HG03103 (cell line): Measurements from ENCODE around the gene P2RY8.
"Not testable (repeated sequence)": the region's sequence is repeated elsewhere in the genome, so short reads cannot be mapped to it uniquely, and the experiment has no call there.

Experiments
- ATAC-seq: cut with Tn5 transposase; IDR thresholded peaks from one replicate; pipeline ENCODE4 v1.9.1; 2021; ENCODE audit warnings: low read depth; ENCODE audit not compliant: unreplicated experiment

P2RY8 gene

GRCh38 chrX:1522905-1523304 lies 14.1 kb downstream of the P2RY8 start:
- ATAC-seq: not testable (repeated sequence)

GRCh38 chrX:1521459-1521956 lies 15.5 kb downstream of the P2RY8 start:
- peak; percentile 84 for ATAC-seq

GRCh38 chrX:1520350-1520749 lies 16.6 kb downstream of the P2RY8 start:
- ATAC-seq: no peak

- no peak for ATAC-seq
Measured at GRCh38 chrX:1519022-1519497, 17.9 kb downstream of the P2RY8 start.

GRCh38 chrX:1518512-1518911 lies 18.5 kb downstream of the P2RY8 start:
- ATAC-seq: no peak

GRCh38 chrX:1516596-1517104 lies 20.3 kb downstream of the P2RY8 start:
- ATAC-seq: no peak

GRCh38 chrX:1511829-1512228 lies 25.2 kb downstream of the P2RY8 start:
- ATAC-seq: no peak

GRCh38 chrX:1511150-1511549 lies 25.8 kb downstream of the P2RY8 start:
- ATAC-seq: no peak

- ATAC-seq: no peak
Measured at GRCh38 chrX:1507511-1508463, 29.2 kb downstream of the P2RY8 start.

GRCh38 chrX:1506916-1507315 lies 30.1 kb downstream of the P2RY8 start:
- ATAC-seq: no peak

GRCh38 chrX:1502853-1503252 lies 34.1 kb downstream of the P2RY8 start:
- no peak for ATAC-seq

- peak; percentile 39 for ATAC-seq
Measured at GRCh38 chrX:1502241-1502640, 34.7 kb downstream of the P2RY8 start.

- ATAC-seq: peak; percentile 53
Measured at GRCh38 chrX:1500701-1501624, 36.0 kb downstream of the P2RY8 start.

GRCh38 chrX:1496076-1496475 lies 40.9 kb downstream of the P2RY8 start:
- no peak for ATAC-seq

- peak; percentile 51 for ATAC-seq
Measured at GRCh38 chrX:1493877-1494510, 43.0 kb downstream of the P2RY8 start.

- no peak for ATAC-seq
Measured at GRCh38 chrX:1493412-1493811, 43.6 kb downstream of the P2RY8 start.

- no peak for ATAC-seq
Measured at GRCh38 chrX:1492421-1493012, 44.5 kb downstream of the P2RY8 start.

GRCh38 chrX:1491851-1492349 lies 45.1 kb downstream of the P2RY8 start:
- peak; percentile 74 for ATAC-seq

- ATAC-seq: not testable (repeated sequence)
Measured at GRCh38 chrX:1491248-1491647, 45.7 kb downstream of the P2RY8 start.

GRCh38 chrX:1490723-1491122 lies 46.3 kb downstream of the P2RY8 start:
- not testable (repeated sequence) for ATAC-seq
